T-helper 1 cell treated with Interleukin-12 subunit alpha and Interleukin-12 subunit beta and Interleukin-4 antibody, amounts not matched to agents 30 μg/mL and 1 μg/mL, for 36 hours (primary cell): ENCODE results near the gene TXNL4B.

ENCODE experiments used
- H3K27ac Mint-ChIP-seq: one replicate; pipeline ENCODE4 v1.8.0; 2021; ENCODE audit warnings: mild to moderate bottlenecking, mixed read lengths
- H3K27me3 Mint-ChIP-seq: one replicate; pipeline ENCODE4 v1.8.0; 2021; ENCODE audit warnings: low read depth, mixed read lengths
- H3K36me3 Mint-ChIP-seq: one replicate; pipeline ENCODE4 v1.8.0; 2021; ENCODE audit warnings: low read depth, mixed read lengths
- H3K4me1 Mint-ChIP-seq: one replicate; pipeline ENCODE4 v1.8.0; 2021; ENCODE audit warnings: low read depth, mixed read lengths
- H3K4me3 Mint-ChIP-seq: one replicate; pipeline ENCODE4 v1.8.0; 2021; ENCODE audit warnings: mild to moderate bottlenecking, moderate library complexity, mixed read lengths
- H3K9me3 Mint-ChIP-seq: one replicate; pipeline ENCODE4 v1.8.0; 2021; ENCODE audit warnings: mixed read lengths

TXNL4B gene

DNA sequence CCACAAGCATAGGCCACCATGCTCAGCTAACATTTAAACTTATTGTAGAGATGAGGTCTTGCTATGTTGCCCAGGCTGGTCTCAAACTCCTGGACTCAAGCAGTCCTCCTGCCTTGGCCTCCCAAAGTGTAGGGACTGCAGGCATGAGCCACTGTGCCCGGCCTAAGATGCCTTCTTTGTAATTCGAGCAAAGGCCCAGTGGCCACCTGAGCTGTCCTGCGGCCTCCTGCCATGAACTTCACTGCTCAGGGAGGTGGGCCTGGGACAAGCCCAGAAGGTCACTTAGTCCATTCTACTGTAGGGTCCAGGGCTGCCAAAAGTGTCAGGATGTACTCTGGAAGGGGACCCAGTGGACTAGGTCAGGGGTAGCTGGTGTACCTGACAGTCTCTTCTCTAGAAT lies 30.7 kb upstream of the TXNL4B start:
- H3K36me3 Mint-ChIP-seq: no peaks in the 10 kb centered on the region
- peaks cover 5% of the 10 kb centered on the region for H3K27me3 Mint-ChIP-seq
- H3K4me1 Mint-ChIP-seq: peaks cover 3% of the 10 kb centered on the region
- H3K9me3 Mint-ChIP-seq: no peaks in the 10 kb centered on the region
- H3K4me3 Mint-ChIP-seq: no peak overlapping the region
- H3K27ac Mint-ChIP-seq: no peak overlapping the region

- peaks cover 3% of the 10 kb centered on the region for H3K4me1 Mint-ChIP-seq
- no peaks in the 10 kb centered on the region for H3K36me3 Mint-ChIP-seq
- H3K27ac Mint-ChIP-seq: no peak overlapping the region
- H3K9me3 Mint-ChIP-seq: no peaks in the 10 kb centered on the region
- no peak overlapping the region for H3K4me3 Mint-ChIP-seq
- no peaks in the 10 kb centered on the region for H3K27me3 Mint-ChIP-seq
Measured at GRCh38 chr16:72123426-72123825, 30.0 kb upstream of the TXNL4B start.

- Mint-ChIP-seq H3K4me3 (no peak overlapping the region), H3K4me1 (peaks cover 3% of the 10 kb centered on the region), H3K36me3 (no peaks in the 10 kb centered on the region), H3K9me3 (no peaks in the 10 kb centered on the region), H3K27me3 (no peaks in the 10 kb centered on the region), H3K27ac (no peak overlapping the region)
Measured at GRCh38 chr16:72122916-72123315, 29.5 kb upstream of the TXNL4B start.

DNA sequence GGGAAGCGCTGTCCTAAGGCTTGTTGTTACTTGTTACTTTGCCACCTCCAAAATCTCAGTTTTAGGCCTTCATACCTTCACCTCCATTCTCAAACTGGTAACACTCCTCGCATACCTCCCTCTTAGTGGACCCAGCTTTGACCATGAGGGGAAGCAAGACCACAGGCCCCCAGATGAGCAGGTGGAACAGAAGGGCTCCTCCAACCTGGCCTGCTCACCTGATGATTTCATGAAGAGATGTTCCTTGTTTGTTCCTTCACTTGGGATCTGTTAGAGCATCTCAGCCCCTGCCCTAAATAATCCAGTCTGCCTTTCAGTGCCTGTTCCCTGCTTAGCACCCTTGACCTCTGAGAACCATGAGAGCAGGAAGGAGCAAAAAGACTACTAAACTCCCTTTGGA lies 28.9 kb upstream of the TXNL4B start:
- H3K9me3 Mint-ChIP-seq: no peaks in the 10 kb centered on the region
- H3K27ac Mint-ChIP-seq: no peak overlapping the region
- H3K36me3 Mint-ChIP-seq: no peaks in the 10 kb centered on the region
- H3K4me1 Mint-ChIP-seq: peaks cover 3% of the 10 kb centered on the region
- no peaks in the 10 kb centered on the region for H3K27me3 Mint-ChIP-seq
- H3K4me3 Mint-ChIP-seq: no peak overlapping the region

DNA sequence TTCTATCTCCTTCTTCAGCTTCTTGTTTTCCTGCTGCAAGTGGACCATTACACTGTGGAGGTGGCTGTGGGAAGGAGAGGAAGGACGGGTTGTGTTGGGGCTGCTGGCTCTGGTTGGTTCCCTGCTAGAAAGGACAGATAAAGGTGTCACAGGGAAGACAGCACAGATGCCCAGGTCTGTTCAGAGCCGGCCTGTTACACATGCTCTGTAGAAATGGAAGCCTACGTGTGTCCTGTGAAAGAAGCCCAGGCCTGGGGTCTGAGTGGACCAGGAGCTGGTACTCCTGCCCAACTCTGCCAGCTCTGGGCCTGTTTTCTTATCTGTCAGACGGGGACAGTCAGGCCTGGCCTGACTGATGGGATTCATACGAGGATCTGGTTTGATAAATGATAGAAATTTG lies 26.6 kb upstream of the TXNL4B start:
- H3K4me3 Mint-ChIP-seq: no peak overlapping the region
- no peaks in the 10 kb centered on the region for H3K27me3 Mint-ChIP-seq
- H3K27ac Mint-ChIP-seq: no peak overlapping the region
- H3K4me1 Mint-ChIP-seq: peaks cover under 1% of the 10 kb centered on the region
- no peaks in the 10 kb centered on the region for H3K36me3 Mint-ChIP-seq
- no peaks in the 10 kb centered on the region for H3K9me3 Mint-ChIP-seq

DNA sequence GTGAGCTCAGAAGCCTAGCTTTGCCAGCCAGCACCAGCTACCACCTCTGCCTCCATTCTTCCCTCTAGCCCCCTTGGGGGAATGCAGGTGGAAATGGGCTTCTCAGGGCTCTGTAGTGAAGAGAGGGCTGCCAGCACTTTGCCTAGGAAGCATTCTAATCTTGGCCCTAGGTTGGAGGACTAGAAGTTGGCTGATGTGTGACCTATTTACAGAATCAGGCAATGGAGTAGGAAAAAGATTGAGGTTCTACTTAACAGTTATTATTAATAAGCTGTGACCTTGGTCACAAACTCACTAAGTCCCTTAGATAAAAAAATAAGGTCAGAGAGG lies 20.2 kb upstream of the TXNL4B start:
- H3K4me3 Mint-ChIP-seq: no peak overlapping the region
- H3K9me3 Mint-ChIP-seq: no peaks in the 10 kb centered on the region
- peaks cover 32% of the 10 kb centered on the region for H3K36me3 Mint-ChIP-seq
- no peaks in the 10 kb centered on the region for H3K4me1 Mint-ChIP-seq
- H3K27ac Mint-ChIP-seq: no peak overlapping the region
- H3K27me3 Mint-ChIP-seq: no peaks in the 10 kb centered on the region

- H3K36me3 Mint-ChIP-seq: peaks cover 33% of the 10 kb centered on the region
- no peaks in the 10 kb centered on the region for H3K4me1 Mint-ChIP-seq
- no peak overlapping the region for H3K4me3 Mint-ChIP-seq
- no peak overlapping the region for H3K27ac Mint-ChIP-seq
- no peaks in the 10 kb centered on the region for H3K9me3 Mint-ChIP-seq
- H3K27me3 Mint-ChIP-seq: no peaks in the 10 kb centered on the region
Measured at GRCh38 chr16:72112906-72113615, 19.6 kb upstream of the TXNL4B start.

DNA sequence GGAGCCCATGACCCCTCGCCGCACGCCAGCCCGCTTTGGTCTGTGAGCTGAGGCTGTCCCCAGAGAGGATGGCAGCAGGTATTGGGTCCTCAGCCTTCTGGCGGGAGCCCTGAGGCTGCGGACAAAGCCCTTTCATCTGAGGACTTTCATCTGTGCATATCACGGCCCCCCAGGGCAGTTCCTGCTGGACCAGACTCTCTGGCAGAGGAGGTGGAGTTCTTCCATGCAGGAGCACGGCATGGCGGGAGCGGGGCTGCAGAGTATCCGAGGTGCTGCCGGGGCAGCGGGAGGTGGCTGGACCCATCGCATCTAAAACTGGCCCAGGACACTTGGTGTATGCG lies 19.0 kb upstream of the TXNL4B start:
- H3K9me3 Mint-ChIP-seq: no peaks in the 10 kb centered on the region
- no peaks in the 10 kb centered on the region for H3K27me3 Mint-ChIP-seq
- no peaks in the 10 kb centered on the region for H3K4me1 Mint-ChIP-seq
- peaks cover 38% of the 10 kb centered on the region for H3K36me3 Mint-ChIP-seq
- H3K4me3 Mint-ChIP-seq: no peak overlapping the region
- no peak overlapping the region for H3K27ac Mint-ChIP-seq

GRCh38 chr16:72111657-72112451 lies 18.4 kb upstream of the TXNL4B start:
- Mint-ChIP-seq H3K27ac (no peak overlapping the region), H3K4me1 (no peaks in the 10 kb centered on the region), H3K36me3 (peaks cover 42% of the 10 kb centered on the region), H3K9me3 (no peaks in the 10 kb centered on the region), H3K4me3 (no peak overlapping the region), H3K27me3 (no peaks in the 10 kb centered on the region)

GRCh38 chr16:72110662-72111615 lies 17.5 kb upstream of the TXNL4B start:
- Mint-ChIP-seq H3K27me3 (no peaks in the 10 kb centered on the region), H3K9me3 (no peaks in the 10 kb centered on the region)

DNA sequence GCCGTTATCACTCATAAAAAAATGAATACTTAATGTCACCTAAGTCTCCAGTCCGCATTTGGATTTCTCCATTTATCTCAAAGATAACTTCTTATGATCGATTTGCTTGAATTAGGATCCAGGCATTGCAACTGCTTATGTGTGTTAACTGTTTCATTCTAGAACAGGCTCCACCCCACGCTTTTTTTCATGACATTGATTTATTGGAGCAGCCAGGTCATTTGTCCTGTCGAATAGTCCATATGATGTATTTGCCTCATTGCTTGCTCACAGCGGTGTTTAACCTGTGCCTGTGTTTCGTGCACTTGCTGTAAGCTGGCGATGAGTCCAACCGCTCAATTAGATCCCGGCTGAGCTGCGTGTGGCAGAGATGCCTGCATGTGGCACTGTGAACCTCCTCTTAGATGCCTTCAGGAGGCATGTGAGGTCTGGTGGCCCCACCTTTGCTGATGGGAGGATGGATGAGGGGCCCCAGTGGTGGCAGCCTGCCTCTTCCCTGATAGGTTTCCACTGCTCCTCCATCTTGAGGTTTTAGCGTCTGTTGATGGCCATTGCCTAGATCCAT lies 16.6 kb upstream of the TXNL4B start:
- no peak overlapping the region for H3K27ac Mint-ChIP-seq
- H3K4me1 Mint-ChIP-seq: no peaks in the 10 kb centered on the region
- H3K27me3 Mint-ChIP-seq: no peaks in the 10 kb centered on the region
- H3K4me3 Mint-ChIP-seq: no peak overlapping the region
- H3K9me3 Mint-ChIP-seq: no peaks in the 10 kb centered on the region
- H3K36me3 Mint-ChIP-seq: peaks cover 57% of the 10 kb centered on the region

More at GRCh38 chr16:72110662-72111615, 17.5 kb upstream of the TXNL4B start:
- Mint-ChIP-seq H3K27ac (no peak overlapping the region), H3K4me3 (no peak overlapping the region), H3K36me3 (peaks cover 49% of the 10 kb centered on the region), H3K4me1 (no peaks in the 10 kb centered on the region)

DNA sequence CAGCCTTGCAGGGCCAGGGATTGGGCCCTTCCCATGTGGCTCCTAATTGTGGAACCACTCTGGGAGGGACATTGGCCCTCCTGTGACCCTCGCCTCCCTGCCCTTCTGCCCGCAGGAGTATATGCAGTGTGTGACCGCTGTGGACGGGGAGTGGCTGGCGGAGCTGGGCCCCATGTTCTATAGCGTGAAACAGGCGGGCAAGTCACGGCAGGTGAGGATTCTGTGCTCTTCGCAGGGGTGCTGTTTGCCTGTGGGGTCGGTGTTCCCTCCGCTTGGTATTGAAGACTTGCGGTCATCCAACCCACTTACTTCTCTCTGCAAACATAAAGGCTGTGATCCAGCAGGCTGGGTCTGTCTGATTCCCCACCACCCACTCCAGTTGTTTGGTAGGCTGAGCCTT lies 15.9 kb upstream of the TXNL4B start:
- Mint-ChIP-seq H3K36me3 (peaks cover 57% of the 10 kb centered on the region), H3K27me3 (no peaks in the 10 kb centered on the region), H3K27ac (no peak overlapping the region), H3K9me3 (no peaks in the 10 kb centered on the region), H3K4me1 (no peaks in the 10 kb centered on the region), H3K4me3 (no peak overlapping the region)

DNA sequence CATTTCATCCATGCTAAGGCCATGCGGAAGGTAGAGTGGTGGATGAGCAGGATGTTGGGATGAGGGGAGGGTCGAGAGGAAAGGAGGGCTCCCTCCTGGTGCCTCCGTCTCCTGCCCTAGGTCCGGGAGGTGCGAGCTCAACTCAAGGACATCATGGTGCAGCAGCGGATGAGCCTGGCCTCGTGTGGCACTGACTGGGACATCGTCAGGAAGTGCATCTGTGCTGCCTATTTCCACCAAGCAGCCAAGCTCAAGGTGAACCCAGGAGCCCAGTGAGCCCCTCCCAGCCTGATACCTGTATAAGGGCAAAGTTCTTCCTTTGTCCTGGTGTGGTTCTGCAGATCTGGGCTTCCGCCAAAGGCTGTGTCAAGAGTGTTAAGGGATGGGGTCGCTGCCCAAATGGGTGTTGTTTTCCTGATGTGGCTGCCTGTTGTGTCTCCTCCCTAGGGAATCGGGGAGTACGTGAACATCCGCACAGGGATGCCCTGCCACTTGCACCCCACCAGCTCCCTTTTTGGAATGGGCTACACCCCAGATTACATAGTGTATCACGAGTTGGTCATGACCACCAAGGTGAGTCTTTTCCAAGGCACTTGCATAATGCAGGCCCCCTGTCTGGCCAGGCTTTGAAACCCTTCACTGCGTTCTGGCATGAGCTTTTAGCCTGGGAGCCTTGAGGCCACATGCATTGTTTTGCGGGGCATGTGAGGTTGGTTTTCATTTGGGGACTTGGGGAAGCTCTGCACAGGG lies 15.1 kb upstream of the TXNL4B start:
- H3K27ac Mint-ChIP-seq: no peak overlapping the region
- no peaks in the 10 kb centered on the region for H3K9me3 Mint-ChIP-seq
- H3K4me1 Mint-ChIP-seq: no peaks in the 10 kb centered on the region
- H3K27me3 Mint-ChIP-seq: no peaks in the 10 kb centered on the region
- peaks cover 57% of the 10 kb centered on the region for H3K36me3 Mint-ChIP-seq
- no peak overlapping the region for H3K4me3 Mint-ChIP-seq

DNA sequence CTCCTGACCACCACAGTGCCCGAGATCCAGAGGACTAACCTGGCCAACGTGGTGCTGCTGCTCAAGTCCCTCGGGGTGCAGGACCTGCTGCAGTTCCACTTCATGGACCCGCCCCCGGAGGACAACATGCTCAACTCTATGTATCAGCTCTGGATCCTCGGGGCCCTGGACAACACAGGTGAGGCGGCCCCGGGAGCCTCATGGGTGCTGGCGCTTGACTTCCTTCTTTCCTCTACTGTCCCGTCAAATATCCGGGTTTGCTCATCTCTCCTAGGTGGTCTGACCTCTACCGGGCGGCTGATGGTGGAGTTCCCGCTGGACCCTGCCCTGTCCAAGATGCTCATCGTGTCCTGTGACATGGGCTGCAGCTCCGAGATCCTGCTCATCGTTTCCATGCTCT lies 14.0 kb upstream of the TXNL4B start:
- H3K4me3 Mint-ChIP-seq: no peak overlapping the region
- no peaks in the 10 kb centered on the region for H3K9me3 Mint-ChIP-seq
- peaks cover 3% of the 10 kb centered on the region for H3K4me1 Mint-ChIP-seq
- H3K36me3 Mint-ChIP-seq: peaks cover 66% of the 10 kb centered on the region
- no peaks in the 10 kb centered on the region for H3K27me3 Mint-ChIP-seq
- H3K27ac Mint-ChIP-seq: no peak overlapping the region
